ENCODE measurements around the gene GPR108.

- TF ChIP-seq CREB1 (IDR thresholded peaks at IDR 0.05) (peak; percentile 92), CTCF (IDR thresholded peaks at IDR 0.05; ENCODE audit: control extremely low read depth in 1 of 3, insufficient read depth in 1 of 3, low read depth in 1 of 3, low read length in 3 of 3) (no peak), SIRT6 (IDR thresholded peaks at IDR 0.05; ENCODE audit: low read length) (no peak)
Observed at GRCh38 chr19:6767357-6768235, 30.2 kb upstream of the GPR108 start, which contains the start of gene SH2D3A.
